Adipocyte (in vitro differentiated cells): ENCODE results near the gene UGT1A3.
"Not testable (repeated sequence)": the region's sequence is repeated elsewhere in the genome, so short reads cannot be mapped to it uniquely, and the experiment has no call there.

Experiments used
- DNase-seq: peaks from one replicate; pipeline ENCODE4 v3.0.0-alpha.2; 2015; ENCODE audit warnings: low read depth
- H3K27me3 ChIP-seq: replicated peaks from 2 replicates; pipeline ENCODE4 v1.7.0; 2013; ENCODE audit warnings: mild to moderate bottlenecking, low read length, moderate library complexity; ENCODE audit not compliant: control insufficient read depth, insufficient read depth
- H3K36me3 ChIP-seq: 2 replicates; pipeline ENCODE4 v1.7.0; 2013; ENCODE audit warnings: low read length, mild to moderate bottlenecking, moderate library complexity; ENCODE audit not compliant: control insufficient read depth, insufficient read depth, severe bottlenecking
- H3K4me1 ChIP-seq: 2 replicates; pipeline ENCODE4 v1.7.0; 2013; ENCODE audit warnings: mild to moderate bottlenecking, low read length, moderate library complexity; ENCODE audit not compliant: control insufficient read depth, insufficient read depth
- H3K4me3 ChIP-seq: 2 replicates; pipeline ENCODE4 v1.7.0; 2013; ENCODE audit warnings: mild to moderate bottlenecking, low read length, moderate library complexity
- H3K9ac ChIP-seq: 2 replicates; pipeline ENCODE4 v1.7.0; 2013; ENCODE audit warnings: mild to moderate bottlenecking, low read length, moderate library complexity
- H3K9me3 ChIP-seq: 2 replicates; pipeline ENCODE4 v1.7.0; 2013; ENCODE audit warnings: mild to moderate bottlenecking, low read length, moderate library complexity; ENCODE audit not compliant: control insufficient read depth

The UGT1A3 gene

GRCh38 chr2:233707940-233708644 lies 20.8 kb upstream of the UGT1A3 start:
- Histone ChIP-seq H3K9me3 (no peaks in the 10 kb centered on the region), H3K9ac (no peak overlapping the region), H3K4me3 (no peak overlapping the region), H3K4me1 (peaks cover 29% of the 10 kb centered on the region), H3K36me3 (no peaks in the 10 kb centered on the region), H3K27me3 (peaks cover 4% of the 10 kb centered on the region)
- peak; percentile 69 for DNase-seq

- Histone ChIP-seq H3K9ac (no peak overlapping the region), H3K27me3 (peaks cover 4% of the 10 kb centered on the region), H3K4me3 (no peak overlapping the region), H3K9me3 (no peaks in the 10 kb centered on the region), H3K4me1 (peaks cover 29% of the 10 kb centered on the region), H3K36me3 (no peaks in the 10 kb centered on the region)
- no peak for DNase-seq
Observed at GRCh38 chr2:233708942-233709341, 19.9 kb upstream of the UGT1A3 start.

- no peaks in the 10 kb centered on the region for H3K36me3 ChIP-seq
- DNase-seq = peak; percentile 95
- no peak overlapping the region for H3K9ac ChIP-seq
- no peak overlapping the region for H3K4me3 ChIP-seq
- peaks cover 22% of the 10 kb centered on the region for H3K4me1 ChIP-seq
- no peaks in the 10 kb centered on the region for H3K9me3 ChIP-seq
- peaks cover 10% of the 10 kb centered on the region for H3K27me3 ChIP-seq
Observed at GRCh38 chr2:233711312-233712008, 17.4 kb upstream of the UGT1A3 start.

GRCh38 chr2:233712611-233713261 lies 16.1 kb upstream of the UGT1A3 start, which contains the start of gene UGT1A5:
Gene UGT1A5, plus strand, starts transcription at chr2:233712907. Its CDS starts 85 bp downstream, at chr2:233712992.
- Histone ChIP-seq H3K27me3 (peaks cover 22% of the 10 kb centered on the region), H3K4me1 (peaks cover 12% of the 10 kb centered on the region), H3K9ac (no peak within 1 kb of the TSS), H3K4me3 (no peak within 1 kb of the TSS), H3K36me3 (no peaks in the 10 kb centered on the region), H3K9me3 (no peaks in the 10 kb centered on the region)
- DNase-seq = no peak

GRCh38 chr2:233713262-233713615 lies 15.6 kb upstream of the UGT1A3 start:
- DNase-seq = no peak

GRCh38 chr2:233714121-233714520 lies 14.7 kb upstream of the UGT1A3 start:
- Histone ChIP-seq H3K9me3 (no peaks in the 10 kb centered on the region), H3K27me3 (peaks cover 32% of the 10 kb centered on the region), H3K36me3 (no peaks in the 10 kb centered on the region), H3K4me1 (peaks cover 5% of the 10 kb centered on the region), H3K4me3 (no peak overlapping the region), H3K9ac (no peak overlapping the region)
- DNase-seq = no peak

More at GRCh38 chr2:233713262-233713615, 15.6 kb upstream of the UGT1A3 start:
- no peak overlapping the region for H3K9ac ChIP-seq
- H3K4me3 ChIP-seq = no peak overlapping the region
- H3K36me3 ChIP-seq = no peaks in the 10 kb centered on the region
- H3K4me1 ChIP-seq = peaks cover 7% of the 10 kb centered on the region
- H3K9me3 ChIP-seq = no peaks in the 10 kb centered on the region
- peaks cover 27% of the 10 kb centered on the region for H3K27me3 ChIP-seq

GRCh38 chr2:233718552-233718951 lies 10.3 kb upstream of the UGT1A3 start, which contains the start of gene UGT1A4:
Gene UGT1A4, plus strand, starts transcription at chr2:233718736. Its CDS starts 85 bp downstream, at chr2:233718821.
- Histone ChIP-seq H3K9ac (no peak within 1 kb of the TSS), H3K4me3 (no peak within 1 kb of the TSS), H3K9me3 (peaks cover 5% of the 10 kb centered on the region), H3K27me3 (peaks cover 32% of the 10 kb centered on the region), H3K4me1 (no peaks in the 10 kb centered on the region), H3K36me3 (no peaks in the 10 kb centered on the region)
- DNase-seq = no peak

GRCh38 chr2:233736868-233737653 lies 8.2 kb downstream of the UGT1A3 start:
- not testable (repeated sequence) for H3K9me3 ChIP-seq, H3K4me1 ChIP-seq, H3K36me3 ChIP-seq, H3K9ac ChIP-seq, H3K4me3 ChIP-seq, DNase-seq
- H3K27me3 ChIP-seq = peaks cover 10% of the 10 kb centered on the region

- no peaks in the 10 kb centered on the region for H3K4me1 ChIP-seq
- no peak overlapping the region for H3K9ac ChIP-seq
- no peaks in the 10 kb centered on the region for H3K9me3 ChIP-seq
- no peak for DNase-seq
- H3K36me3 ChIP-seq = no peaks in the 10 kb centered on the region
- H3K27me3 ChIP-seq = peaks cover 14% of the 10 kb centered on the region
- H3K4me3 ChIP-seq = no peak overlapping the region
Observed at GRCh38 chr2:233740870-233741269, 12.0 kb downstream of the UGT1A3 start.

- Histone ChIP-seq H3K9me3 (no peaks in the 10 kb centered on the region), H3K9ac (no peak overlapping the region), H3K4me1 (no peaks in the 10 kb centered on the region), H3K27me3 (peaks cover 10% of the 10 kb centered on the region), H3K36me3 (no peaks in the 10 kb centered on the region), H3K4me3 (no peak overlapping the region)
- no peak for DNase-seq
Observed at GRCh38 chr2:233743464-233744259, 14.8 kb downstream of the UGT1A3 start.
